GM12872 (cell line): ENCODE measurements around the gene EIF3D.

Source experiments
- TF ChIP-seq, protein P1 (sequence below): IDR thresholded peaks from 3 replicates; pipeline ENCODE4 v1.5.1; 2011; ENCODE audit warnings: low read depth, mild to moderate bottlenecking, low read length, moderate library complexity; ENCODE audit not compliant: insufficient read depth

EIF3D gene

GRCh38 chr22:36478966-36479365, 50.0 kb downstream of the EIF3D start:
- TF ChIP-seq, protein P1, sequence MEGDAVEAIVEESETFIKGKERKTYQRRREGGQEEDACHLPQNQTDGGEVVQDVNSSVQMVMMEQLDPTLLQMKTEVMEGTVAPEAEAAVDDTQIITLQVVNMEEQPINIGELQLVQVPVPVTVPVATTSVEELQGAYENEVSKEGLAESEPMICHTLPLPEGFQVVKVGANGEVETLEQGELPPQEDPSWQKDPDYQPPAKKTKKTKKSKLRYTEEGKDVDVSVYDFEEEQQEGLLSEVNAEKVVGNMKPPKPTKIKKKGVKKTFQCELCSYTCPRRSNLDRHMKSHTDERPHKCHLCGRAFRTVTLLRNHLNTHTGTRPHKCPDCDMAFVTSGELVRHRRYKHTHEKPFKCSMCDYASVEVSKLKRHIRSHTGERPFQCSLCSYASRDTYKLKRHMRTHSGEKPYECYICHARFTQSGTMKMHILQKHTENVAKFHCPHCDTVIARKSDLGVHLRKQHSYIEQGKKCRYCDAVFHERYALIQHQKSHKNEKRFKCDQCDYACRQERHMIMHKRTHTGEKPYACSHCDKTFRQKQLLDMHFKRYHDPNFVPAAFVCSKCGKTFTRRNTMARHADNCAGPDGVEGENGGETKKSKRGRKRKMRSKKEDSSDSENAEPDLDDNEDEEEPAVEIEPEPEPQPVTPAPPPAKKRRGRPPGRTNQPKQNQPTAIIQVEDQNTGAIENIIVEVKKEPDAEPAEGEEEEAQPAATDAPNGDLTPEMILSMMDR, result no peak

DNA sequence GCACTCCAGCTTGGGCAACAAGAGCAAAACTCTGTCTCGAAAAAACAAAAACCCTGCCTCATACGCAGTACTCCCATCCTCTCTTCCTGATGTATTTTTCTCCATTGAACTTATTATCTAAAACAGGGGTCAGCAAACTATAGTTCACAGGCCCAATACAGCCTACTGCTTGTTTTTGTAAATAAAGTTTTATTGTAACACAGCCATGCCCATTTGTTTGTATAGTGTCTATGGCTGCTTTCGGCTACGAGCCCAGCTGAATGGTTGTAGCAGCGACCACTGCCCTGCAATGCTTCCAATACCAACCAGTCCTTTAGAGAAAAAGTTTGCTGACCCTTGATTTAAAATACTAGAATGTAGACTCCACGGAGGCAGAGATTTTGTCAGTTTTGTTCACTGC, 53.6 kb downstream of the EIF3D start:
- TF ChIP-seq, protein P1, result no peak

DNA sequence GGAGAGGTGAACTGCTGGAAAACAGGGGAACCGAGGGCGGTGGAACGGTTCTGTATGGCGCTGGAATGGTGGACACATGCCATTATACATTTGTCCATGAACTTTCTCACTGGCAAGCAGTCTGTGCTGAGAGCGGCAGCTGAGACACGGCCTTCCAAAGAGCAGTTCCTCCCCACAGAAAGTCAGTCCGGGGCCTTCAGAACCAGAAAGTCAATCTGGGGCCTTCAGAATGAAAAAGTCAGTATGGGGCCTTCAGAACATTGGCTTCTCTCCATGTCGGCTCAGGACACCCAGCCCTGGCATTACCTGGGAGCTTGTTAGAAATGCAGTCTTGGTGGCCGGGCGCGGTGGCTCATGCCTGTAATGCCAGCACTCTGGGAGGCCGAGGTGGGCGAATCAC, 56.3 kb downstream of the EIF3D start:
- TF ChIP-seq, protein P1, result no peak

GRCh38 chr22:36471341-36471821, 57.6 kb downstream of the EIF3D start:
- TF ChIP-seq, protein P1, result no peak

DNA sequence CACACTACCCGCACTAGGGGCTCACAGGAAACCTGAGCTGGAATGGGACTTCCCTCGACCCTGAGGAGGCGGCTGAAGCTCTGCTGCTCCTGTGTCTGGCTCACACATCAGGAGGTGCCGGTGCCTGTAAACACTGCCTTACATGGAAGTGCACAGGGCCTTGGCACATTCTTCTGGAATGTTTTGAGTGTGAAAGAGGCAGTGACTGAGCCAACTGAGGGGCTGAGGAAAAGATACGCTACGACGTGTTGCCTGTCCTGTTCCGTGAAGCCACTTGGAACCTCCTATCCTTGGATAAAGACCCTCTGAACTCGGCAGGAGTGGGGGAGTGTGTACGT, 58.0 kb downstream of the EIF3D start:
- TF ChIP-seq, protein P1, result no peak

GRCh38 chr22:36470162-36470993, 58.6 kb downstream of the EIF3D start:
- TF ChIP-seq, protein P1, result peak; percentile 97

GRCh38 chr22:36469094-36469710, 59.8 kb downstream of the EIF3D start:
- TF ChIP-seq, protein P1, result no peak
